Suprapubic skin (tissue), 3 donors: ENCODE measurements around the gene ETS2.

Experiments used
- POLR2A ChIP-seq, 2 donors: fragments of 450-650 bp; IDR thresholded peaks; one replicate each; pipeline ENCODE4 v1.6.1; 2017; ENCODE audit warnings: antibody characterized with exemption in 2 of 2, mild to moderate bottlenecking in 2 of 2, moderate library complexity in 2 of 2
- TF ChIP-seq, protein P1 (sequence below), 2 donors: fragments of 200-600 bp in 1 of 2; fragments of 450-650 bp in 1 of 2; sonication (generic) in 1 of 2; IDR thresholded peaks; one replicate each; pipeline ENCODE4 v1.5.1; 2016 to 2019; ENCODE audit warnings: antibody characterized with exemption in 2 of 2, mild to moderate bottlenecking in 1 of 2, moderate library complexity in 1 of 2

DNA sequence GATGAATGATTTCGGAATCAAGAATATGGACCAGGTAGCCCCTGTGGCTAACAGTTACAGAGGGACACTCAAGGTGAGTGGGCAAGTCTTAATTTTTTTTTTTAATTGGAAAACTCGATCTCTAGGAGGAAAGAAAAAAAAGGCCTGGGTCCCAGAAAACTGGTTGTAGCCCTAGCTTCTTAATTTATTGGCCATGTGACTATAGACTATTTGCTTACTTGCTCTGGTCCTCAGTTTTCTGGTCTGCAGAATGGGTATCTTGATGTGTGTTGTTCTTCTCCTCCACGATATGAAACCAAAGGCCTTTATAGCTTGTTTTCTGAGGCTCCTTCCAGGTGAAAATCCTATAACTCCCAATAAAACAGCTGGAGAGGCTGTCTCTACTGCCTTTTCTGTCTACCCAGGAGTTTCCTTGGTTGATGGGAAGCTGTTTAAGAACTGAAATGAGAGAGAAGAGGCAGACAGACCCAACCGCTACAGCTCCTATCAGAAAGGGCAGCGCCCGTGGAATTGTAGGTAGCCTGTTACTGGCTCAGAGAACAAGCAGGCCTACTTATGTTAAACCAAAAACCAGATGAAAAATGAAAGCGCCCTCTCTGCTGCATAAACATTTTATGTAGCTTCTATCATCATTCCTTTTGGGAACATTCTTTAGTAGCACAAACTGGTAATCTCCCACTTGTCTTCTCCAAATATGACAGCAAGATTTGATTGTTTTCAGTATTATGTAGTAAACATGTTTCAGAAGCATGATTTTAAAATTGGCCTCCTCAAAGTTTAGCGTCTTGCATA, 4.5 kb downstream of the ETS2 start:
- TF ChIP-seq, protein P1, sequence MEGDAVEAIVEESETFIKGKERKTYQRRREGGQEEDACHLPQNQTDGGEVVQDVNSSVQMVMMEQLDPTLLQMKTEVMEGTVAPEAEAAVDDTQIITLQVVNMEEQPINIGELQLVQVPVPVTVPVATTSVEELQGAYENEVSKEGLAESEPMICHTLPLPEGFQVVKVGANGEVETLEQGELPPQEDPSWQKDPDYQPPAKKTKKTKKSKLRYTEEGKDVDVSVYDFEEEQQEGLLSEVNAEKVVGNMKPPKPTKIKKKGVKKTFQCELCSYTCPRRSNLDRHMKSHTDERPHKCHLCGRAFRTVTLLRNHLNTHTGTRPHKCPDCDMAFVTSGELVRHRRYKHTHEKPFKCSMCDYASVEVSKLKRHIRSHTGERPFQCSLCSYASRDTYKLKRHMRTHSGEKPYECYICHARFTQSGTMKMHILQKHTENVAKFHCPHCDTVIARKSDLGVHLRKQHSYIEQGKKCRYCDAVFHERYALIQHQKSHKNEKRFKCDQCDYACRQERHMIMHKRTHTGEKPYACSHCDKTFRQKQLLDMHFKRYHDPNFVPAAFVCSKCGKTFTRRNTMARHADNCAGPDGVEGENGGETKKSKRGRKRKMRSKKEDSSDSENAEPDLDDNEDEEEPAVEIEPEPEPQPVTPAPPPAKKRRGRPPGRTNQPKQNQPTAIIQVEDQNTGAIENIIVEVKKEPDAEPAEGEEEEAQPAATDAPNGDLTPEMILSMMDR (IDR thresholded peaks at IDR 0.05) = no peak
- TF ChIP-seq POLR2A (IDR thresholded peaks at IDR 0.05) = no peak
